Measurements from ENCODE around the gene TRAF3IP3. TPM values are rescaled to one million over a fixed set of nuclear protein-coding genes. Genes with fewer than 3 reads are reported as not detected.

The TRAF3IP3 gene
- total RNA-seq, 4 donors from 2014 or later, result 0.77 to 5.7 (median 3.5) TPM

DNA sequence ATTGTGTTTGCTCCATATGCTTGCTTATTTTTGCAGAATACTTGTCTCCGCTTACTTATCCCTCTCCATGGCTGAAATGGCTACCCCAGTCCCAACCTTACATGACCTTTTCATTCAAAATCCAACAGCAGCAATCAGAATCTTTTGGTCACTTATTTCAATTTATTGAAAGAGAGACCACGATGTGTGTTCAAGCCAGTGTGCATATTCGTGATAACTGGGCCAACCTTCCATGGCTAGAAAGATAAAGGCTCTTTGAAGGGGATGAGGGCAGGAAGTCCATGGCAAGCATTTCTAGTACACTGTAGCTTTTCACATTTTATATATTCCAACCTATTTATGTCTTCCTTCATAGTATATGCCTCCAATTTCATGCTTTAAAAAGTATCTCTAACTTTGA, 28.1 kb upstream of the TRAF3IP3 start:
- 90 to 93% methylated on average over 3 of the region's 3 CpGs for WGBS, 2 donors (ENCODE audit: low coverage in 1 of 2)
- no peak for ATAC-seq

DNA sequence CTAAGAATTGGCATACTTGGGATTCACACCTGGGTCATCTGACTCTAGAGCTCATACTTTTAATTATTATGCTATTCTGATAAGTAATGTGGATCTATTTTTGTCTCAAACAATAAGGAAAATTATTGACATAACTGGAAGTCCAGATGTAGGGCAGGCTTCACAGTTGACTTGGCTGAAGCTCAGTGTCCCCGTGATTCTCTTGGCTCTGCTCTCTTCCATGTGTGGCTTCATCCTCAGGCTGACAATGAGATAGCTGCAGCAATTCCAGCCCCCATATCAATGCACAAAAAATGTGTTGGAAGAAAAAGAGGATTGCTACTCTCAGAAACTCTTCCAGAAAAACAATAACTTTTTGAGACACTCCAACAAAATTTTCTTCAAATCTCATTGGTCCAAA, 27.4 kb upstream of the TRAF3IP3 start:
- no peaks in the 10 kb centered on the region for H3K27me3 ChIP-seq
- no peaks in the 10 kb centered on the region for H3K36me3 ChIP-seq
- 46 to 63% methylated on average over 1 of the region's 1 CpG for WGBS, 2 donors (ENCODE audit: low coverage in 1 of 2)
- no peak overlapping the region for H3K27ac ChIP-seq
- H3K4me3 ChIP-seq, result no peak overlapping the region
- no peaks in the 10 kb centered on the region for H3K4me1 ChIP-seq
- no peaks in the 10 kb centered on the region for H3K9me3 ChIP-seq
- ATAC-seq, result no peak
- TF ChIP-seq POLR2A (IDR thresholded peaks at IDR 0.05) (no peak), EP300 (IDR thresholded peaks at IDR 0.05) (no peak), POLR2AphosphoS5 (IDR thresholded peaks at IDR 0.05) (no peak)
- TF ChIP-seq, protein P1, sequence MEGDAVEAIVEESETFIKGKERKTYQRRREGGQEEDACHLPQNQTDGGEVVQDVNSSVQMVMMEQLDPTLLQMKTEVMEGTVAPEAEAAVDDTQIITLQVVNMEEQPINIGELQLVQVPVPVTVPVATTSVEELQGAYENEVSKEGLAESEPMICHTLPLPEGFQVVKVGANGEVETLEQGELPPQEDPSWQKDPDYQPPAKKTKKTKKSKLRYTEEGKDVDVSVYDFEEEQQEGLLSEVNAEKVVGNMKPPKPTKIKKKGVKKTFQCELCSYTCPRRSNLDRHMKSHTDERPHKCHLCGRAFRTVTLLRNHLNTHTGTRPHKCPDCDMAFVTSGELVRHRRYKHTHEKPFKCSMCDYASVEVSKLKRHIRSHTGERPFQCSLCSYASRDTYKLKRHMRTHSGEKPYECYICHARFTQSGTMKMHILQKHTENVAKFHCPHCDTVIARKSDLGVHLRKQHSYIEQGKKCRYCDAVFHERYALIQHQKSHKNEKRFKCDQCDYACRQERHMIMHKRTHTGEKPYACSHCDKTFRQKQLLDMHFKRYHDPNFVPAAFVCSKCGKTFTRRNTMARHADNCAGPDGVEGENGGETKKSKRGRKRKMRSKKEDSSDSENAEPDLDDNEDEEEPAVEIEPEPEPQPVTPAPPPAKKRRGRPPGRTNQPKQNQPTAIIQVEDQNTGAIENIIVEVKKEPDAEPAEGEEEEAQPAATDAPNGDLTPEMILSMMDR (IDR thresholded peaks at IDR 0.05), result no peak

More for the DNA sequence above, 28.1 kb upstream of the TRAF3IP3 start:
- H3K27ac ChIP-seq, result no peak overlapping the region
- H3K36me3 ChIP-seq, result no peaks in the 10 kb centered on the region
- H3K9me3 ChIP-seq, result no peaks in the 10 kb centered on the region
- H3K27me3 ChIP-seq, result no peaks in the 10 kb centered on the region
- H3K4me1 ChIP-seq, result no peaks in the 10 kb centered on the region
- no peak overlapping the region for H3K4me3 ChIP-seq
- TF ChIP-seq POLR2AphosphoS5 (IDR thresholded peaks at IDR 0.05), result no peak
- no peak for TF ChIP-seq EP300 (IDR thresholded peaks at IDR 0.05)

DNA sequence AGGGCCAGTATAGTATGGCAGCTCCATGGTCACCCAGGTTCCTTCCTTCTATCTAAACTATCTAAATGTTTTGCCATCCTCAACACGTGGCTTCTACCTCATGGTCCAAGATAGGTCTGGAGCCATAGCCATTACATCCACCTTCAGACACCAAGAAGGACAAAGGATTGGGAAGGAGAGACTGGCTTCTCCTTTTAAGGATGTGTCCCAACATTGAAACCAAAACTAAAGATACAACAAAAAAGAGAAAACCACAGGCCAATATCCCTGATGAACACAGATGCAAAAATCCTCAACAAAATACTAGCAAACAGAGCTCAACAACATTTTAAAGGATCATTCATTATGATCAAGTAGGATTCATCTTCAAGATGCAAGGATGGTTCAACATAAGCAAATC, 26.4 kb upstream of the TRAF3IP3 start:
- Histone ChIP-seq H3K9me3 (no peaks in the 10 kb centered on the region), H3K36me3 (no peaks in the 10 kb centered on the region), H3K27ac (no peak overlapping the region), H3K4me1 (peaks cover 0 to 6% (median 0%) of the 10 kb centered on the region in 3 donors), H3K27me3 (no peaks in the 10 kb centered on the region), H3K4me3 (no peak overlapping the region)
- TF ChIP-seq, protein P1 (IDR thresholded peaks at IDR 0.05), result no peak
- TF ChIP-seq POLR2A (IDR thresholded peaks at IDR 0.05), result no peak
- TF ChIP-seq EP300 (IDR thresholded peaks at IDR 0.05), result no peak
- TF ChIP-seq POLR2AphosphoS5 (IDR thresholded peaks at IDR 0.05), result no peak
- no peak for ATAC-seq
- WGBS, 2 donors (ENCODE audit: low coverage in 1 of 2), result 56 to 71% methylated on average over 1 of the region's 1 CpG

DNA sequence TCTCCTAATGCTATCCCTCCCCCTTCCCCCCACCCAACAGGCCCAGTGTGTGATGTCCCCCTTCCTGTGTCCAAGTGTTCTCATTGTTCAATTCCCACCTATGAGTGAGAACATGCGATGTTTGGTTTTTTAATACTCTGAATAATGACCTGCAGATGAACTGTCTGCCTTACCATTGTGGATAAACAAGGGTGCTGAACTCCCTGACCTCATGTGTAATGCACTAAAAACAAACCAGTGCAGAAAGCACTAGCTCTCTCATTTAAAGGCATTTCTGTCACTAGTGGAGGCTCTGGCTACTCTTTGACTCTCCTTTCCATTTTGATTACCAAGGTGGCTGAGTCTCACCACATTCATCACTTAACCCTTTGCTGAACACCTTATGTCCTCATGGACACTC, 23.1 kb upstream of the TRAF3IP3 start:
- no peaks in the 10 kb centered on the region for H3K36me3 ChIP-seq
- H3K4me1 ChIP-seq, result peaks cover 0 to 6% (median 0%) of the 10 kb centered on the region in 3 donors
- H3K4me3 ChIP-seq, result no peak overlapping the region
- no peaks in the 10 kb centered on the region for H3K9me3 ChIP-seq
- no peaks in the 10 kb centered on the region for H3K27me3 ChIP-seq
- WGBS, 2 donors (ENCODE audit: low coverage in 1 of 2), result no CpG with 5 or more reads among the region's 1 CpG
- TF ChIP-seq POLR2A (IDR thresholded peaks at IDR 0.05) (no peak), EP300 (IDR thresholded peaks at IDR 0.05) (no peak), POLR2AphosphoS5 (IDR thresholded peaks at IDR 0.05) (no peak)
- TF ChIP-seq, protein P1 (IDR thresholded peaks at IDR 0.05), result no peak
- no peak for ATAC-seq
- H3K27ac ChIP-seq, result no peak overlapping the region

DNA sequence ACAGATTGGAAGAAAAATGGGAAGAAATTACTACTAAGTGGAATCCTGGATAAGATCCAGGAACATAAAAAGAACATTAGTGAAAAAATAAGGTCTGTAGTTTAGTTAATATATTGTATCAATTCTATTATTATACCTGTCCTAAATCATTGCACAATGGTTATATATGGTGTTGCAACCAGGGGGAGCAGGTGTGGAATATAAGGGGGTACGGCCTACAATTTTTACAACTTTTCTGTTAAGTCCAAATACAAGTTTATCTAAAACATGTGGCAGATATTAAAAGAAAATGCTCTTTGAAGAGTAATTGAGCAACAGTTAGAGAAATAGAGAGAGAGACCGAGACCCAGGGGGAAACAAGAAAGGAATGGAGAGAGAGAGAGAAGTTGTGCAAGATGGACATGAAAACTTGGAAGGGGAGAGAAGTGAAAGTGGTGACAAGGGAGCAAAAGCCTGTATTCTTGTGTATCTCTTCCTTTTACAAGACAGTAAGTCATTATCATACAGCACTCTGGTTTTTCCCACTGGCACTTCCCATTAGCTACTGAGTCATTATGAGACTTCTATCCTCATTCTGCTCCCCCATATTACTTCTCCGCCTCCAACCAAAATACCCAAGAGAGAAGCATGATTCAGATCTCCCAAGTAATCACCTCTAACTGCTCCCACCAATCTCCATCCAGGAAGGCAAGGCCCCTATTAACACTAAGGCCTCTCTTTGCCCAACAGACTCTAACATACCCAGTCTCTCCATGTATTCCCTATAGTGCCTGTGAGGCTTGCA, 22.3 kb upstream of the TRAF3IP3 start:
- 50 to 79% methylated on average over 2 to 3 of the region's 3 CpGs for WGBS, 2 donors (ENCODE audit: low coverage in 1 of 2)
- no peak overlapping the region for H3K4me3 ChIP-seq
- peak; percentile 77 for ATAC-seq

More for the DNA sequence above, 22.3 kb upstream of the TRAF3IP3 start:
- H3K27ac ChIP-seq, result no peak overlapping the region
- TF ChIP-seq EP300 (IDR thresholded peaks at IDR 0.05), result no peak
- no peak for TF ChIP-seq POLR2A (IDR thresholded peaks at IDR 0.05)
- TF ChIP-seq, protein P1 (IDR thresholded peaks at IDR 0.05), result no peak
- TF ChIP-seq POLR2AphosphoS5 (IDR thresholded peaks at IDR 0.05), result peak; percentile 46
- H3K9me3 ChIP-seq, result no peaks in the 10 kb centered on the region
- H3K4me1 ChIP-seq, result peaks cover 0 to 6% (median 0%) of the 10 kb centered on the region in 3 donors
- H3K36me3 ChIP-seq, result no peaks in the 10 kb centered on the region
- no peaks in the 10 kb centered on the region for H3K27me3 ChIP-seq
